CD4-positive, alpha-beta T cell treated with Interferon alpha-2 for 1 hour (primary cell): ENCODE results near the gene MGMT.

ENCODE experiments used
- DNase-seq, 2 donors: peaks; one replicate each; pipeline ENCODE4 v3.0.0-alpha.2; 2020 to 2022

Gene MGMT

GRCh38 chr10:129766611-129767550 lies 299.8 kb downstream of the MGMT start:
- DNase-seq = no peak

GRCh38 chr10:129767751-129768150 lies 300.7 kb downstream of the MGMT start:
- no peak for DNase-seq

- no peak for DNase-seq
Measured at GRCh38 chr10:129768437-129769355, 301.7 kb downstream of the MGMT start.

- no peak for DNase-seq
Measured at GRCh38 chr10:129769381-129770116, 302.5 kb downstream of the MGMT start.

- DNase-seq = no peak
Measured at GRCh38 chr10:129770286-129770685, 303.2 kb downstream of the MGMT start.

GRCh38 chr10:129771024-129771423 lies 304.0 kb downstream of the MGMT start:
- DNase-seq = no peak

- no peak for DNase-seq
Measured at GRCh38 chr10:129771576-129771975, 304.5 kb downstream of the MGMT start.

- no peak for DNase-seq
Measured at GRCh38 chr10:129771991-129772431, 305.0 kb downstream of the MGMT start.

- no peak for DNase-seq
Measured at GRCh38 chr10:129772468-129773358, 305.7 kb downstream of the MGMT start.

- no peak for DNase-seq
Measured at GRCh38 chr10:129773359-129773990, 306.4 kb downstream of the MGMT start.

- DNase-seq = no peak
Measured at GRCh38 chr10:129774082-129774735, 307.2 kb downstream of the MGMT start.

GRCh38 chr10:129774736-129775401 lies 307.8 kb downstream of the MGMT start:
- DNase-seq = no peak

- DNase-seq = no peak
Measured at GRCh38 chr10:129775681-129776080, 308.6 kb downstream of the MGMT start.

GRCh38 chr10:129777687-129778086 lies 310.6 kb downstream of the MGMT start:
- DNase-seq = no peak

- DNase-seq = no peak
Measured at GRCh38 chr10:129778571-129778970, 311.5 kb downstream of the MGMT start.

GRCh38 chr10:129779126-129780111 lies 312.4 kb downstream of the MGMT start:
- no peak for DNase-seq

GRCh38 chr10:129780198-129780597 lies 313.2 kb downstream of the MGMT start:
- no peak for DNase-seq

- no peak for DNase-seq
Measured at GRCh38 chr10:129780901-129781795, 314.1 kb downstream of the MGMT start.
